Neutrophil (primary cell): Measurements from ENCODE around the gene CARF.
"Not testable (repeated sequence)": the region's sequence is repeated elsewhere in the genome, so short reads cannot be mapped to it uniquely, and the experiment has no call there.

Experiments used
- H3K27ac ChIP-seq: fragments of 200-600 bp; sonication (generic); 2 replicates; pipeline ENCODE4 v1.5.1; 2016; ENCODE audit warnings: mild to moderate bottlenecking, moderate library complexity
- H3K27me3 ChIP-seq: fragments of 200-600 bp; sonication (generic); 2 replicates; pipeline ENCODE4 v1.6.0; 2016; ENCODE audit warnings: mild to moderate bottlenecking
- H3K36me3 ChIP-seq: fragments of 200-600 bp; sonication (generic); 2 replicates; pipeline ENCODE4 v1.5.1; 2017
- H3K4me1 ChIP-seq, 2 experiments: fragments of 200-600 bp in 1 of 2; sonication (generic) in 1 of 2; 1 replicate in 1 of 2; 2 replicates in 1 of 2; pipeline versions ENCODE4 v1.5.1 to v1.6.1; 2013 to 2016; ENCODE audit warnings: low read depth in 1 of 2, low read length in 1 of 2, mild to moderate bottlenecking in 1 of 2, moderate library complexity in 1 of 2; ENCODE audit not compliant: control insufficient read depth in 1 of 2, insufficient read depth in 1 of 2
- H3K4me3 ChIP-seq, 2 experiments: fragments of 200-600 bp in 1 of 2; sonication (generic) in 1 of 2; 1 replicate in 1 of 2; 2 replicates in 1 of 2; pipeline ENCODE4 v1.5.1; 2013 to 2016; ENCODE audit warnings: low read depth in 1 of 2, low read length in 1 of 2, mild to moderate bottlenecking in 1 of 2, moderate library complexity in 1 of 2
- H3K9me3 ChIP-seq: fragments of 200-600 bp; sonication (generic); 2 replicates; pipeline ENCODE4 v1.5.1; 2016
- CTCF ChIP-seq: fragments of 200-600 bp; sonication (generic); IDR thresholded peaks from 2 replicates; pipeline ENCODE4 v1.5.1; 2016; ENCODE audit warnings: antibody characterized with exemption

CARF gene

GRCh38 chr2:202910698-202911097, 1.4 kb upstream of the CARF start:
- H3K27me3 ChIP-seq, result no peaks in the 10 kb centered on the region
- no peak for TF ChIP-seq CTCF
- no peaks in the 10 kb centered on the region for H3K36me3 ChIP-seq
- no peaks in the 10 kb centered on the region for H3K9me3 ChIP-seq
- H3K4me3 ChIP-seq, result no peak overlapping the region
- H3K4me1 ChIP-seq, result peaks cover 12 to 13% of the 10 kb centered on the region in 2 experiments
- H3K27ac ChIP-seq, result no peak overlapping the region

GRCh38 chr2:202911203-202911511, 918 bp upstream of the CARF start:
- H3K27me3 ChIP-seq, result no peaks in the 10 kb centered on the region
- H3K27ac ChIP-seq, result peak overlapping the region; percentile 88
- TF ChIP-seq CTCF, result no peak
- H3K9me3 ChIP-seq, result no peaks in the 10 kb centered on the region
- peaks cover 12 to 13% of the 10 kb centered on the region in 2 experiments for H3K4me1 ChIP-seq
- peak overlapping the region; percentile 78 to 88 for H3K4me3 ChIP-seq
- H3K36me3 ChIP-seq, result no peaks in the 10 kb centered on the region

GRCh38 chr2:202912342-202913201, 497 bp downstream of the CARF start:
- not testable (repeated sequence) for H3K27me3 ChIP-seq, H3K36me3 ChIP-seq, H3K9me3 ChIP-seq
- peak overlapping the region; percentile 78 to 88 for H3K4me3 ChIP-seq
- peaks cover 12 to 13% of the 10 kb centered on the region in 2 experiments for H3K4me1 ChIP-seq
- H3K27ac ChIP-seq, result peak overlapping the region; percentile 88

GRCh38 chr2:202918860-202919259, 6.8 kb downstream of the CARF start:
- H3K27me3 ChIP-seq, result no peaks in the 10 kb centered on the region
- H3K9me3 ChIP-seq, result no peaks in the 10 kb centered on the region
- H3K4me1 ChIP-seq, result no peaks in the 10 kb centered on the region
- no peak overlapping the region for H3K4me3 ChIP-seq
- H3K27ac ChIP-seq, result no peak overlapping the region
- no peaks in the 10 kb centered on the region for H3K36me3 ChIP-seq
- TF ChIP-seq CTCF, result no peak

GRCh38 chr2:202932425-202933138, 20.5 kb downstream of the CARF start:
- Histone ChIP-seq H3K9me3 (no peaks in the 10 kb centered on the region), H3K4me1 (no peaks in the 10 kb centered on the region), H3K36me3 (no peaks in the 10 kb centered on the region), H3K27ac (no peak overlapping the region), H3K4me3 (no peak overlapping the region), H3K27me3 (no peaks in the 10 kb centered on the region)
- TF ChIP-seq CTCF, result no peak

- Histone ChIP-seq H3K4me1 (no peaks in the 10 kb centered on the region), H3K9me3 (no peaks in the 10 kb centered on the region), H3K36me3 (no peaks in the 10 kb centered on the region), H3K4me3 (no peak overlapping the region), H3K27ac (no peak overlapping the region), H3K27me3 (no peaks in the 10 kb centered on the region)
- no peak for TF ChIP-seq CTCF
Measured at GRCh38 chr2:202933139-202933510, 21.1 kb downstream of the CARF start.
